Suprapubic skin (tissue), 3 donors: ENCODE results near the gene TAF1.

Source experiments
- CTCF ChIP-seq, 2 donors: fragments of 200-600 bp in 1 of 2; fragments of 450-650 bp in 1 of 2; sonication (generic) in 1 of 2; IDR thresholded peaks; one replicate each; pipeline ENCODE4 v1.5.1; 2016 to 2019; ENCODE audit warnings: antibody characterized with exemption in 2 of 2, mild to moderate bottlenecking in 1 of 2, moderate library complexity in 1 of 2
- POLR2AphosphoS5 ChIP-seq, 3 donors: sonication (generic); formaldehyde crosslinking; IDR thresholded peaks; one replicate each; pipeline ENCODE4 v1.6.1; 2017; ENCODE audit warnings: antibody characterized with exemption in 3 of 3

DNA sequence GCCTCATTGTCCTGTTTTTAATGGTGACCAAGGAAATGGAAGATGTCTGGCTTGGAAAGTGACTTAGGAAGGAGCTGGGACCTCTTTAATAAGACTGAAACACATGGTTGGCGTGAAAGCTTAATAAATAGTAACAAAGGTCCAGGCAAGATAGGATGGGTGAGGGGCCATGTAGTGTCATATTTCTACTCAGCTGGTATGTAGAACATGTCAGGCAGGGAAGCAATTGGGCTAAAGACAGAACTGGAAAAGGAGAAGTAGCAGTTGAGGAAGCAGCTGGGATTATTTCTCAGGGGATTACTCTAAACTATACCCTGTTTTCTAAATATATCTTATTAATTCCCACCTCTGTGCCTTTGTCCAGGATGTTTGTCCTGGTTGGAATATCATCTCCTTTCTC is 46.0 kb upstream of the TAF1 start:
- TF ChIP-seq CTCF (IDR thresholded peaks at IDR 0.05) (no peak), POLR2AphosphoS5 (IDR thresholded peaks at IDR 0.05) (no peak)
